Transverse colon (tissue), 4 donors: ENCODE results near the gene CYP46A1. TPM values are rescaled to one million over a fixed set of nuclear protein-coding genes. Genes with fewer than 3 reads are reported as not detected.

Experiments
- DNase-seq: peaks from one replicate; pipeline ENCODE4 v3.0.0-alpha.2; 2019
- H3K27ac ChIP-seq, 4 donors: fragments of 200-600 bp; sonication (generic); 2 replicates each; pipeline ENCODE4 v1.5.1; 2016 to 2018; ENCODE audit warnings: inconsistent platforms in 4 of 4
- H3K27me3 ChIP-seq: fragments of 200-600 bp; sonication (generic); 2 replicates; pipeline ENCODE4 v1.5.1; 2017; ENCODE audit warnings: inconsistent platforms
- H3K36me3 ChIP-seq, 4 donors: fragments of 200-600 bp; sonication (generic); 2 replicates each; pipeline ENCODE4 v1.5.1; 2017 to 2019; ENCODE audit warnings: inconsistent platforms in 4 of 4
- H3K4me1 ChIP-seq, 4 donors: fragments of 200-600 bp; sonication (generic); 2 replicates each; pipeline ENCODE4 v1.5.1; 2017 to 2020; ENCODE audit warnings: inconsistent platforms in 4 of 4
- H3K4me3 ChIP-seq, 4 donors: fragments of 200-600 bp; sonication (generic); 1 replicate in 1 of 4; 2 replicates in 3 of 4; pipeline versions ENCODE4 v1.5.1 to v1.6.1; 2017 to 2019; ENCODE audit warnings: inconsistent platforms in 4 of 4
- H3K9me3 ChIP-seq, 2 donors: fragments of 200-600 bp; sonication (generic); 2 replicates each; pipeline ENCODE4 v1.5.1; 2017 to 2019; ENCODE audit warnings: inconsistent platforms in 2 of 2
- CTCF ChIP-seq, 5 experiments: fragments of 200-600 bp in 3 of 5; fragments of 450-650 bp in 2 of 5; sonication (generic) in 3 of 5; IDR thresholded peaks; 1 replicate in 2 of 5; 2 replicates in 3 of 5; pipeline ENCODE4 v1.5.1; 2016 to 2017; ENCODE audit warnings: antibody characterized with exemption in 5 of 5, inconsistent platforms in 3 of 5, mild to moderate bottlenecking in 2 of 5, moderate library complexity in 1 of 5
- EP300 ChIP-seq: sonication (generic); formaldehyde crosslinking; IDR thresholded peaks from one replicate; pipeline ENCODE4 v1.6.1; 2017; ENCODE audit warnings: antibody characterized with exemption, low read depth
- POLR2A ChIP-seq: fragments of 450-650 bp; IDR thresholded peaks from one replicate; pipeline ENCODE4 v1.6.1; 2016; ENCODE audit warnings: antibody characterized with exemption, mild to moderate bottlenecking, moderate library complexity
- POLR2AphosphoS5 ChIP-seq, 3 donors: sonication (generic); formaldehyde crosslinking; IDR thresholded peaks; one replicate each; pipeline ENCODE4 v1.6.1; 2016; ENCODE audit warnings: antibody characterized with exemption in 3 of 3
- WGBS, 2 donors: methylation state at CpG; one replicate each; pipeline ENCODE4 v1.1.5; 2018; ENCODE audit warnings: low coverage in 1 of 2; 5-methylcytosine and 5-hydroxymethylcytosine counted together
- in situ Hi-C, 4 donors: fragments of 200-750 bp; cut with MboI; loops; one replicate each; pipeline versions ENCODE4 v1.15.0 to v1.15.1; 2017; ENCODE audit warnings: low sequenced_read_pairs in 3 of 4, low pct_ligation_motif_present in 1 of 4, low pct_unique_long_range_greater_than_20kb in 1 of 4
- intact Hi-C: fragments of 100-400 bp; cut with DNase I; formaldehyde crosslinking; loops from one replicate; pipeline ENCODE4 v1.15.1; 2023; ENCODE audit warnings: low total_unique reads
- total RNA-seq, 4 donors: library from RNA; depleted of rRNA; stranded (reverse); fragments of >200 nt; gene quantifications; one replicate each; pipeline ENCODE4 v1.1.0, GENCODE V29; 2016

CYP46A1 gene
- total RNA-seq, 4 donors from 2014 or later = 0.27 to 0.75 (median 0.52) TPM

- Histone ChIP-seq H3K4me1 (no peaks in the 10 kb centered on the region), H3K27me3 (no peaks in the 10 kb centered on the region), H3K36me3 (no peaks in the 10 kb centered on the region), H3K27ac (no peak overlapping the region), H3K4me3 (no peak overlapping the region), H3K9me3 (no peaks in the 10 kb centered on the region)
- no peak for DNase-seq
- 87 to 93% methylated on average over 2 to 14 of the region's 14 CpGs for WGBS, 2 donors
- TF ChIP-seq POLR2A = no peak
- no peak for TF ChIP-seq CTCF (IDR thresholded peaks at IDR 0.05)
- TF ChIP-seq EP300 = no peak
- TF ChIP-seq POLR2AphosphoS5 (IDR thresholded peaks at IDR 0.05) = no peak
- in situ Hi-C loops = no loop called here
- intact Hi-C loops = no loop called here
Measured at GRCh38 chr14:99716850-99717681, 33.0 kb downstream of the CYP46A1 start.

- intact Hi-C loops (no loop called here), in situ Hi-C loops (no loop called here)
- Histone ChIP-seq H3K36me3 (no peaks in the 10 kb centered on the region), H3K9me3 (no peaks in the 10 kb centered on the region), H3K27me3 (no peaks in the 10 kb centered on the region), H3K4me1 (no peaks in the 10 kb centered on the region), H3K4me3 (no peak overlapping the region), H3K27ac (no peak overlapping the region)
- DNase-seq = no peak
- TF ChIP-seq EP300 (no peak), POLR2A (no peak), POLR2AphosphoS5 (IDR thresholded peaks at IDR 0.05) (no peak), CTCF (IDR thresholded peaks at IDR 0.05) (no peak)
- WGBS, 2 donors = 77% methylated on average over 5 of the region's 5 CpGs; no CpG with 5 or more reads in 1 of the 2 donors
Measured at GRCh38 chr14:99717682-99718013, 33.5 kb downstream of the CYP46A1 start.

- 44 to 74% methylated on average over 1 to 14 of the region's 14 CpGs for WGBS, 2 donors
- Histone ChIP-seq H3K4me3 (no peak overlapping the region), H3K9me3 (no peaks in the 10 kb centered on the region), H3K27me3 (no peaks in the 10 kb centered on the region), H3K27ac (no peak overlapping the region), H3K36me3 (no peaks in the 10 kb centered on the region), H3K4me1 (no peaks in the 10 kb centered on the region)
- intact Hi-C loops (no loop called here), in situ Hi-C loops (no loop called here)
- TF ChIP-seq POLR2A (no peak), POLR2AphosphoS5 (IDR thresholded peaks at IDR 0.05) (no peak), CTCF (IDR thresholded peaks at IDR 0.05) (no peak)
- no peak for DNase-seq
Measured at GRCh38 chr14:99718031-99718810, 34.1 kb downstream of the CYP46A1 start.

- no peaks in the 10 kb centered on the region for H3K4me1 ChIP-seq
- H3K4me3 ChIP-seq = no peak overlapping the region
- H3K27ac ChIP-seq = no peak overlapping the region
- H3K9me3 ChIP-seq = no peaks in the 10 kb centered on the region
- in situ Hi-C loops = no loop called here
- H3K27me3 ChIP-seq = no peaks in the 10 kb centered on the region
- TF ChIP-seq POLR2A = no peak
- no peak for TF ChIP-seq EP300
- no peak for TF ChIP-seq CTCF (IDR thresholded peaks at IDR 0.05)
- TF ChIP-seq POLR2AphosphoS5 (IDR thresholded peaks at IDR 0.05) = no peak
- intact Hi-C loops = no loop called here
- WGBS, 2 donors = 69 to 73% methylated on average over 4 to 5 of the region's 5 CpGs
- DNase-seq = no peak
- no peaks in the 10 kb centered on the region for H3K36me3 ChIP-seq
Measured at GRCh38 chr14:99718811-99719192, 34.7 kb downstream of the CYP46A1 start.
